COLO668 (cell line): Measurements from ENCODE around the gene RNF125.

Experiments
- DNase-seq: peaks from one replicate; lab custom pipeline; 2025; ENCODE audit not compliant: unreplicated experiment; lab: John Stamatoyannopoulos, UW

RNF125 gene

DNA sequence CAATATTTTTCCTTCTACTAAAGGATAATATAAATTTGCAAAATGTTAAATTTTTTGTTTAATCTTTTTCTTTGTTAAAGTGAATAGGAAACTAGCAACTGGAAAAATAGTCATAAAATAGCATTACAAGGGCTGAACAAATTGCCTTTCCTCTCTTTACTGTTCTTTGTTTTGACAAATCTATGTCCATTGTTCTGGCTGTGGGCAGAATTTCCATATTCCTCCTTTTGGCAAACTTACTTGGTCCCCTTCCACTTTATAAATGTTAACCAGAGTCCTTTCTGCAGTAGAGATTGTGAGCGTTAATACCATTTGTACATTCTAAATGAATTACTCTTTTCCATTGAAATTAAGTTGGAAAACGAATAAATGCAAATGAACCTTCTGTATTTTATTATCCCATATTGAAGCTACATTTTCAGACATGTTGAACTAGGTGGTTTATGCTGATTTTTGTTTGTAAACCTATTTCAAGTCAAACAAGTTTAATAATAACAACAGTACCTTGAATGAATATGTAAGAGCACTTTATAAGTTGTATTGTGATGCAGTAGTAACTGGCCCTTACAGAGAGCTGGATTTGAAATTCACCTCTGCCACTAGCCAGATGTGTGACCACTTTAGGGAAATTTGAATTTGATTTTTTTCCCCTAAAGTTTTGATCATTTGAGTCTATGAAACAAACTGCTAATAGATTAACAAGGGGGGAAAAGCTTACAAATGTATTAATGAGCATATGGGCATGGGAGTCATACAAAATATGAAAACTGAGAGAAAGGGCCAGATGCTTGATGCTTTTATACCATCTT lies 3.3 kb downstream of the RNF125 start:
- no peak for DNase-seq

DNA sequence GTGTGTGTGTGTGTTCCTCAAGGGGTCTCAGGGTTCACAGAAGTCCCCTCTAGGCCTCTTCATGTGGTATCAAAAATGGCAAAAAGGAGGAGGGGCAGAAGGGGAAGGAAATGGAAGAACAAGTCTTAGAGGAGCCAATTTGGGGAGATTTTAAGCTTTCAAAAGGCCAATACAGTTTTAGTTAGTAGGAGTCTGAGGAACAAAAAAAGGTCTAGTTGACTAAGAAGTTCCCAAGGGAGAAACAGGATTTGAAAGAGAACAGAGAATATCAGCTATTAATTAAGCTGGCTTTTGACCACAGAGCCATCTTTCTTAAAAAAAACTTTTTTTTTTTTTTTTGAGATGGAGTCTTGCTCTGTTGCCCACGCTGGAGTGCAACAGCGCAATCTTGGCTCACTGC lies 7.1 kb downstream of the RNF125 start:
- DNase-seq, result no peak

DNA sequence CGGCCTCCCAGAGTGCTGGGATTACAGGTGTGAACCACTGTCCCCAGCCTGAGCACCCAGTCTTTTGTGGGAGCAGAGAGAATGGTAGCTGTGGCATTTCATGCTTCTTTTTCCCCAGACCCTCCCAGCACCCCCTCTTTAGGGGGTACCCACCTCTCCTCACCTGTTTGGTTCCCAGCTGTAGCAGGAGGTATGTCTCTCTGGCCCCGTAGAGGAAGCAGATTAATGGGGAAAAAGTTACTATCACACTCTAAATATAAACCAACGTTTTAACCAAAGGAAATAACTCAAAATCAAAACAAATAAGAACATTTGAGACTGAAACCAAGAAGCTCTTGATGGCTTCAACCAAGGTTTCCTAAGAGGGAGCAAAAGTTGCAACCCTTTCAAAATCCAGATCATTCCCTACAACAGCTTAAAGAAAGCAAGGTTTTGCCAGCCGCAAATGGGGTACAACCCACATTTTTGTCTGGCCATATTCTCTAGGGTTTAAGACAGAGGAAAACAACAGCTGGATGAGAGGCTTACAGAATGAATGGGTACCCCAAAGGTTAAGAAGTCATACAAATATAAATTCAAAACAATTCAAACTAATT lies 8.0 kb downstream of the RNF125 start:
- DNase-seq, result no peak

DNA sequence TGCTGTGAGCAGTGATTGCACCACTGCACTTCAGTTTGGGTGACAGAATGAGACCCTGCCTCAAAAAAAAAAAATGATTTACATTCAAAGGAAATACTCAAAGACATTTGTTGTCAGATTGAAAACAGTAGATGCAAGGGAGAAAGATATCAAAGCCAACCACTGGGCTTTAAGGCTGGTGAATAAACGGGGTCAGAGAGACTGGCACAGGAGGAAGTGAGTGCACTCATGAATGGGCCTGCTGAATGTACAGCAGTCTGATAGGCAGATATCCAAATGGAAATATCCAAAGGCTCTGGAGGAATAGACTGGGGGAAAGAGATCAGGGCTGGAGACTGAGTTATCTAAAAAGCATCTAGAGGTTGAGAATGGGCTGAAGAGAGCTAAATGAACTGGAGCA lies 10.9 kb downstream of the RNF125 start:
- no peak for DNase-seq

DNA sequence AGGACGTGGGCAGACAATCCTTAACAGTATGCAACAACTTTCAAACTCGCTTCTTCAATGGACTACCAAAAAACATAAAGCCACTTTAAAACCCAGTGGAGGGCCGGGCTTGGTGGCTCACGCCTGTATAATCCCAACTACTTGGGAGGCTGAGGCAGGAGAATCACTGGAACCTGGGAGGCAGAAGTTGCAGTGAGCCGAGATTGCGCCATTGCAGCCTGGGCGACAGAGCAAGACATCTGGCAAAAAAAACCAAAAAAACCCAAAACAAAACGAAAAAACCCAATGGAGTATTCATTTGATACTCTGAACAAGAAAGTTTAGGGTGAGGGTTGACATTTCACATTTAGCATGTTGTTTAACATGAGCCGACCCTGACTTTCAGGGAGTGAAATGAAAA lies 14.0 kb downstream of the RNF125 start:
- no peak for DNase-seq

DNA sequence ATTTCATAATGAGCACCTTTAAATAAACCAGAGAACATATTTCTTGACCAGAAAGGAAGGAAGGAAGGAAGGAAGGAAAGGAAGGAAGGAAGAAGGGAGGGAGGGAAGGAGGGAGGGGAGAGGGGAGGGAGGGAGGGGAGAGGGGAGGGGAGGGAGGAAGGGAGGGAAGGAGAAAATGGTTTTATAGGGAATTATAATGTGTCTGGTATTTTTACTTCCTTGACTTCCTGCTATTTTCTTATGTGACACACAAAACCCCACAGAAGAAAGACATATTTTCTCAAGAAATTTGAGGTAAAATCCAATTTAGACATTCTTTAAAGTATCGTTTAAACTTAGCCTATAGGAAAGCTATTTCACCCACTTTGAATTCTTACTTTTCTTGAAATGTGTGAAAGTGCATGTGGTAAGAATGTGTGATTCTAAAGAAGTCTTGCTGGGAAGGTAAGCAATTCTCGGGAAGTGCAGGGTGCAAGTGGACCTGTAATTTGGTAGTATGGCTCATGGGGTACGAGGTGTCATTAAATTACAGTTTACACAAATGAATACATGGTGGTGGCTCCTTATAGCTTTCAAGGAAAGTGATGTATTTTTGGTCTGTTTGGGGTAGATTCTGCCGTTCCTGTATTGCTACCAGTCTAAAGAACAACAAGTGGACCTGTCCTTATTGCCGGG lies 18.0 kb downstream of the RNF125 start:
- DNase-seq, result no peak

DNA sequence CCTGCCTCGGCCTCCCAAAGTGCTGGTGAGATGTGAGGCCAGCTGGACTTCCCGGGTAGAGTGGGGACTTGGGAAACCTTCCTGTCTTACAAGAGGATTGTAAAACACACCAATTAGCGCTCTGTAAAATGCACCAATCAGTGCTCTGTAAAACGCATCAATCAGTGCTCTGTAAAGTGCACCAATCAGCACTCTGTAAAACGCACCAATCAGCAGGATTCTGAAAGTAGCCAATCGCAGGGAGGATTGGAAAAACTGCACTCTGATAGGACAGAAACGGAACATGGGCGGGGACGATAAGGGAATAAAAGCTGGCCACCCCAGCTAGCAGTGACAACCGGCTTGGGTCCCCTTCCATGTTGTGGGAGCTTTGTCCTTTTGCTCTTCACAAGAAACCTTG lies 19.0 kb downstream of the RNF125 start:
- no peak for DNase-seq

DNA sequence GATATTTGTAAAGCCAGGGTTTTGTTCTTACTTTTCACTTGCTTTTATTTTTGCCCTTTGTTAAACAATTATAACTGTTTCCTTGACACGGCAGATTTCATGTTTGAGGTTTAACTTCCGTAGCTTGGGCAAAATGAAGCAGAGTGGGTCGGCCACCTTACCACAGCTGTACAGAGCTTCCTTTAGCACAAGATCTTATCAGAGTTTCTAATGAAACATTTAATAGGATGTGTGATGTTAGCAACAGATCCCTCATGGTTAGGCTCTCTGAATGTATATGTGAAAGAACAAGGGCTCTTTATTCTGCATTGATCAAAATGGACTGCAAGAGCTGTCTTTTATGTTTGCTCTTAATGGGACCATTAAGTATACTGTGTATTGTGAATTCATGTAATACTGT lies 22.3 kb downstream of the RNF125 start:
- DNase-seq, result no peak

DNA sequence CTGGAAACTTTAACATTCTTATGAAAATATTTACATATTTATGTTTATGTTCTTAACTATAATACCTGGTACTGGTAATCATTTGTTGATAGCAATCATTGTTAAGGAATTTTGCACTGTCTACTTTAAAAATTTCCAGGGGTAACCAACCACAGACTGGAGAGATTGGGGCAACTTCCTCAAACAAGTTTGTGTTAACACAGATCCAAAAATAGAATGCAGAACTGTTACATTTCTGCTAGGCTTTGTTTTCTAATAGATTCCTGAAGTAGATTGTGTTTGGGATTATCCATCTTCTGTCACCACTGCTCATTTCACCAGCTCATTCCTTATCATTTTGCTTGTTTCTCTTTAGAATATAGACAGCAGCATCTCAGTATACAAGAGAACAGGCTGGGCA lies 23.7 kb downstream of the RNF125 start:
- DNase-seq, result no peak

DNA sequence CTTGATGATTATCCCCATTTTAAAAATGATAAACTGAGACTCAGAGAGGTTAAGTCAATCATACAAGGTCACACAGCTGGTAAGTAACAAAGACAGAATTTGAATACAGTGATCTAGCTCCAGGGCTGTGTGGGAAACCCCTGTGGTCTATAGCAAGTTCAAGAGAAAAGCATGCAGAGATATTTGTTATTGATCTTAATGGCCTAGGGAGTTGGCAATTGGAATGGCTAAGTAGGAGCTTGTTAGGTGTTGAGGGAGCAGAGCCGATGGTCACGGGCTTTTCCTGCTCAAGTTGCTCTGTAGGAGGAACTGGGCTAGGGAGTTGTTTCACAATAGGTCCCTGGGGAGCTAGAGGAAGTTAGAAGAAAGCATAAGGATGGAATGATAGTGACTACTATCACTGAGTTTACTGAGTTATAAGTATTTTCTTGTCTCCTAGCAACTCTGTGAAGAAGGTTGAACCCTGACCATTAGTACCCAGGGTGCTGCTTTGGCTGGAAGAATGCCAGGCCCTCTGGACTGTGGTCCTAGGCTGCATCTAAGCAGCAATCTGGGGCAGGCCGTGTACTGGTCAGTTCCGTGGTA lies 30.0 kb downstream of the RNF125 start:
- DNase-seq, result no peak

DNA sequence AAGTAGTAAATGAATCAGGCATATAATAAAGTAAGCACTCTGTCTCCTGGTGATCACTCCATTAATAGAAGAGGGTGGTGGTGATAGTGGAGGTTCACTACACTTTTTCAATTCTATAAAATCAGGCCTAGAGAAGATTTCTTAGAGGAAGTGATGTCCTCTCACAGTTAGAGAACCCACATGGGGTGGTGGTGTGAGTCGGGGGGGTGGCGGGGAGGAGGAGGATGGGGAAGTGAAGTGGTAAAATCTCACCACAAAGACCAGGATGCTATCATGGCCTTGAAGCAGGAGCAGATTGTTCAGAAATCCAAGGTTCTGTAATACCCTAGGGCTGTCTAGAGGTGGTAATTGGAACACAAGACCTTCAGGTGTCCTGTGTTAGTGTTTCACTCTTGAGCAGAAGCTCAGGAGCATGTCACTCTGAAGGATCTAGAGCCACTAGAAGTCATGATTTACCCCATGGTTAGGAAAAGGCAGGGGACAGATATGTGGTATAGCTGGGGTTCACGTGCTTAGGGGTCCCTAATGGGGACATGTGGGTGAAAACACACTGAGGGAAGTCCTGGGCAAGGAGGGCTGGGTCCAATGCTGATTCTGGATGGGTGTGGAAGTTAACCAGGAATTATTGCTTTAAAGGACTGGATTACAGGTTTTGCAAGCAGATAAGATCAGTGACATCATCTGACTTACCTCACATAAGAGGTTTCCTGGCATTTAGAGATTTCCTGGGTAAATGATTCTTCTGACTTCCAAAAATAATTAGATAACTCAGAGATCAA lies 31.0 kb downstream of the RNF125 start:
- DNase-seq, result no peak

DNA sequence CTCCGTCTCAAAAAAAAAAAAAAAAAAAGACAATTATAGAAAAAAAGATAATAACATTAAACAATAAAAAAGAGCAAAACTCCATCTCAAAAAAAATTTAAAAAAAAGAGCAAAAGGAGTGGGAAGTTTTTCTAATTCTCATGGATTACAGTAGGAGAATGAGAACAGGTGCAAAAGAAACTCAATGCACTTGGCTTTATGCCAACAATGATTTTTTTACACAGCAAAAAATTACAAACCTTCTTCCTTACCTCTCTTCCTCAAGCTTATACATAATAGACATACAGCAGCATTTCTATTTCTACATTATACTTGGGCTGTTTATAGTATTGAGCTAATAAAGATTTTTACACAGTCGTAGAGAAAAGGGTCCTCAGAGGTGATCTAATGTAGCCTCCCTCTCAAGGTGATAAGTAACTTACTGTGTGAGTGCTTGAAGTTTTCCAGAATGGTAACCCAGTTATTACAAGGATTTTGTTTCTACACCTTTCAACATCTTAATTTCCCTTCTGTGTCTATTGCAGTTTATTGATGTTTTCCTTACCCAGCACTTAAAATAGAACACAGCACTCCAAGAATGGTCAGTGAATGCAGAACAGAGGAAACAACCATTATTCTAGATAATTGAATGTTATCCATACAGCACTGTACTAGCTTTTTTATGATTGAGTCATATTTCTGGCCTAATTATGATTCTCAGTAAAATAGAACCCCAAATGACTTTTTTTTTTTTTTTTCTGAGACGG lies 38.2 kb downstream of the RNF125 start:
- DNase-seq, result no peak

DNA sequence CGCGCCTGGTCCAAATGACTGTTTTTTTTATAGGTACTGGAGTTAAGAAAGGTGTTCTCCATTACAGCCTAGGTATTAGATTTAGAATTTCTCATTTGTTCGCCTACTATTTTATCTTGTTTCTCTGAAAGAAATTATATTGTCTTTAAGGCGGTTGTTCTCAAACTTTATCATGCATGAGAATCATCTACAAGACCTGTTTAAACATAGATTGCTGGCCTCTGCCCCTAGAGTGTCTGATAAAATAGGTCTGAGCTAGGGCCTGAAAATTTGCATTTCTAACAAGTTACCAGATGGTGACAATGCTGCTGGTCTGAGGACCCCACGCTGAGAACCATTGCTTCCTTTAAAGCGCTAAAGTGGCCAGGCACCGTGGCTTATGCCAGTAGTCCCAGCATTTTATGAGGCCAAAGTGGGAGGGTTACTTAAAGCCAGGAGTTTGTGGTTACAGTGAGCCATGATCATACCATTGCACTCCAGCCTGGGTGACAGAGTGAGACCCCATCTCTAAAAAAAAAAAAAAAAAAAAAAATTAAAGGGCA lies 39.1 kb downstream of the RNF125 start:
- no peak for DNase-seq

DNA sequence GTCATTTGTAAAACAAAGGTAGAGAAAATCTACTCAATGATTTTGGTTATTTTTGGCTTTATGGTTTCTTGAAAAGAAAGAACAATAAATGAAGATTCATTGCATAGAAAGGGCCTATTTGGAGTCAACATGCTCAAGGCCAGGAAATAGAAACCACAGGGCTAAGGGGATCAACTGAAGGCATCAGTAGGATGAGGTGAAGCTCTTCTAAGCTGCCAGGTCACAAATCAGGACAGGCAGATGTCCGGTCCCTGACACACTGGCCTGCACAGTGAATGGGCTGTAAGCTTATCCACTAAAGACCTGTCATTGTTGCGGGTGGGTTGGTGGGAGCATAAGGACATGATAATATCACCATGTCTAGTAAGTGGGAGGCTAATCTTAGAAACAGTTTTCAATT lies 41.4 kb downstream of the RNF125 start:
- no peak for DNase-seq

DNA sequence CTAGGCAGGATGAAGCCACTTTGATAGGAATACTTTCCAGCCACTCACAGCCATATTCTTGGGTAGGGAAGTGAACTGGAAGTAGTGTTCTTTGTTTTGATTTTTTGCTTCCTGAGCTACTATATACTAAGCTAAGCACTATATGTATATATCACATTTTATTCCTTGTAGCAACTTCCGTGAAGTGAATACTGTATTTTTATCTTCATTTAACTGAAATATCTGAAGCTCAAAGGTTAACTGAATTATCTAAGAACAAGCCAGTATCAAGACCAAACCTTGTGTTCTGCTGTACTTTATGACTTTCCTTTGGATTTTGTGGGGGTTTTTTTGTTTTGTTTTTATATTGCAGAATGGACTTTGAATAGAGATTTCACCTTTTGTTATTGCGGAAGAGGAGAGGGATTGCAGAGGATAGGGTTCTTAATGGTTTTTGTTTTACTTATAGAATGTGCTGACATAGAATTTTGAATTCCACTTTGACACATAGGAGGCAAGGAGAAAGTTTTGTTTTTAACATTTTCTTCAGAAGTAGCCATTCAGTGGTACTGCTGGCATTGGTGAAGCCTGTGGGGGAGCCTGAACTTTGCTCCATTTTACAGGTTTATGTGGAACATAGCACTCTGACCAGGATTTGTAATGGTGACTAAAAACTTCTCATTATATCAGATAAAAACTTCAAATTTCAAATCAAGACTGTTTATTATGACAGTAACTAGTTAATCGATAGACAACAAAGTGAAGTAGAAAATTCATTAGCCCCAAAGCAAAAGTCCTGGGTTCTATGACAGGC lies 48.9 kb downstream of the RNF125 start:
- DNase-seq, result no peak

DNA sequence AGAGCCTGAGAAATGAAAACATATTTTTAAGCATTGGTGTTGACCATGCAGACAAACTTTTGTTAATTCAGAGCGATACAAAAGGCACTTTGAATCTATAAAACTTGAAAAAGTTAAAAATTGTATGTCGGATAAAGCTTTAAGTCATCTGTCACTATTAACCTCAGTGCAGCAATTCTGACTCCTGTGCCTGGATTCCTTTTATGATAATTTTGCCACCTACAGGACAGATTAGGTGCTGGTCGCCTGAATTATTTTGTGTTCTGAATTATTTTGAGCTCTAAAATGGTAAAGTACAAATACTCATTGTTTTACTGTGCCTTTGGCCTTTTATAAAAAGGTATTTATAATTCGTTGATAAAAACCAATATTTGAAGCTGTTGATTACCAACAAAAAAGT lies 53.7 kb downstream of the RNF125 start:
- DNase-seq, result no peak

DNA sequence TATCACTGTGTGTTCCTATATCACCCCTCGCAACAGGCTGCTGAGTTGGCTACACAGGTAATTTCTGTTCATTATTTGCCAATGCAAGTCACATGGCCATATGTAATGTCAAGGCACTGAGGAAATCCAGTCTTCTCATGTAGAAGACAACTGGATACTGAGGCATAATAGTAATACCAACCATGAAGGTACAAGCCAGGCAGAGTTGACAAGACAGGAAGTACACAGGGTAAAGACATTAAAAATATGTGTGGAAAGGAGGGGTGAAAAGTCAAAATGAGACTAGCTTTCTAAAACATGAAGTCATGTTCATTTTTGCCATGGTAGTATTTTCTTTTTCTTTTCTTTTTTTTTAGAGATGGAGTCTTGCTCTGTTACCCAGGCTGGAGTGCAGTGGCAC lies 55.6 kb downstream of the RNF125 start:
- DNase-seq, result no peak

DNA sequence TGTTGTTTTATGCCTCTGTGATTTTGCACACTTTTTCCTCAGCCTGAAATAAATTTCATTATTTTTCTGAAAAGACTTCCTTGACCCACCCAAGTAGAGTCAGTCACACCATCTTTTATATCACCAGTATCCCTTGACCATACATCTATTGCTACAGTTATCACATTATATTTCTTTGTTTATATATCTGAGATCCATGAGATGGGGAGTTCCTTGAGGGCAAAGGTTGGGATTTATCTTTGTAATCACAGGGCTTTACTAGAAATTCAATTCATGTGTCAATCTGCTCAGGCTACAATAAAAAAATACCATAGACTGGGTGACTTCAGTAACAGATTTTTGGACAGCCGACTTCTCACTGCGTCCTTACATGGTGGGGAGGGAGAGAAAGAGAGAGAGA lies 60.2 kb downstream of the RNF125 start:
- DNase-seq, result no peak

DNA sequence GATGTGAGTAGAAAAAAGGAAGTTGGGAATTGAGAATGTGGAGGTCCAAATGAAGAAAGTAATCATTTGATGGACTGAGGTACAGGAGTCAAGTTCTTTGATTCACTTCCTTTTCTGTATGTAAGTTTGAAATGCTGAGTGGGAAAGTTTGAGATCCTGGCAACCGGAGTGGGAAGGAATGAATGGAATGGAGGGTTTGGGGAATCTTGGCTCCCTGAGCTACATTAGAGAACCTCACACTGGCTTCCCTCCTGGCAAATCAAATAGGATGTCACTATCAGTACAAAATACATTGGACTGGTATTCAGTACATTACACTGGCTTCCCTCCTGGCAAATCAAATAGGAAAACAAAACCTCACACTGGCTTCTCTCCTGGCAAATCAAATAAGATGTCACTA lies 63.3 kb downstream of the RNF125 start:
- DNase-seq, result no peak

DNA sequence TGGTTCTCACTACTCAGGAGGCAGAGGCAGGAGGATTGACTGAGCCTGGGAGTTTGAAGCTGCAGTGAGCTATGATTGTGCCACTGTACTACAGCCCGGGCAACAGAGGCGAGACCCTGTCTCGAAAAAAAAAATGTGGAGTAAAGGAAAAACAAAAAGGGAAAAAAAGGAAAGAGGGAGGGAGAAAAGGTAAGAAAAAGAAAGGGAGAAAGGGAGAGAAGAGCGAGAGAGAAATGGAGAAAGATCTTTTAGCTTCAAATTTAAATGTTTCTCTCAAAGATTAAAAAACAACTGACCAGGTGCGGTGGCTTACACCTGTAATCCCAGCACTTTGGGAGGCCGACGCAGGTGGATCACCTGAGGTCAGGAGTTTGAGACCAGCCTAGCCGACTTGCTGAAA lies 65.2 kb downstream of the RNF125 start:
- no peak for DNase-seq
